GM23338 (cell line): Measurements from ENCODE around the gene MYH10. TPM values are rescaled to one million over a fixed set of nuclear protein-coding genes. Genes with fewer than 3 reads are reported as not detected.

Experiments used
- CREB1 ChIP-seq: fragments of 250-450 bp; sonication (Bioruptor Pico); IDR thresholded peaks from 2 replicates; pipeline ENCODE4 v1.5.0; 2020; ENCODE audit warnings: low read depth, mild to moderate bottlenecking, moderate library complexity
- ETS1 ChIP-seq: IDR thresholded peaks from 2 replicates; pipeline ENCODE4 v1.6.1; 2016; ENCODE audit warnings: antibody characterized with exemption
- EZH2phosphoT487 ChIP-seq: fragments of 200-600 bp; sonication (generic); IDR thresholded peaks from one replicate; pipeline ENCODE4 v1.8.1; 2018; ENCODE audit warnings: antibody characterized with exemption; ENCODE audit not compliant: unreplicated experiment
- JUNB ChIP-seq: IDR thresholded peaks from one replicate; pipeline ENCODE4 v1.6.1; 2016; ENCODE audit warnings: antibody characterized with exemption; ENCODE audit not compliant: unreplicated experiment
- NANOG ChIP-seq: IDR thresholded peaks from 2 replicates; pipeline ENCODE4 v1.6.1; 2016; ENCODE audit warnings: antibody characterized with exemption, borderline replicate concordance
- STAT1 ChIP-seq: IDR thresholded peaks from one replicate; pipeline ENCODE4 v1.6.1; 2016; ENCODE audit warnings: antibody characterized with exemption; ENCODE audit not compliant: unreplicated experiment
- ZNF114 ChIP-seq: fragments of 250-450 bp; sonication (Bioruptor Pico); IDR thresholded peaks from 2 replicates; pipeline ENCODE4 v1.5.0; 2020; ENCODE audit warnings: mild to moderate bottlenecking, moderate library complexity
- polyA plus RNA-seq: library from polyadenylated mRNA; unstranded; fragments of >200 nt; fragmentation: Nextera tagmentation; extraction: Ambion mirVana; gene quantifications from 2 replicates; pipeline ENCODE4 v1.2.1, GENCODE V29; 2016
- total RNA-seq: library from RNA; depleted of rRNA; stranded (reverse); fragments of >200 nt; shearing (Covaris generic); gene quantifications from 2 replicates; pipeline ENCODE4 v1.2.3, GENCODE V29; 2014
- TF ChIP-seq, protein P1 (sequence below): fragments of 250-450 bp; sonication (Bioruptor Pico); IDR thresholded peaks from 2 replicates; pipeline ENCODE4 v1.5.0; 2020; ENCODE audit warnings: mild to moderate bottlenecking, moderate library complexity

Gene MYH10
- total and polyA plus RNA-seq, 2 experiments from 2014 or later: 89.5 to 230 TPM

- TF ChIP-seq, protein P1, sequence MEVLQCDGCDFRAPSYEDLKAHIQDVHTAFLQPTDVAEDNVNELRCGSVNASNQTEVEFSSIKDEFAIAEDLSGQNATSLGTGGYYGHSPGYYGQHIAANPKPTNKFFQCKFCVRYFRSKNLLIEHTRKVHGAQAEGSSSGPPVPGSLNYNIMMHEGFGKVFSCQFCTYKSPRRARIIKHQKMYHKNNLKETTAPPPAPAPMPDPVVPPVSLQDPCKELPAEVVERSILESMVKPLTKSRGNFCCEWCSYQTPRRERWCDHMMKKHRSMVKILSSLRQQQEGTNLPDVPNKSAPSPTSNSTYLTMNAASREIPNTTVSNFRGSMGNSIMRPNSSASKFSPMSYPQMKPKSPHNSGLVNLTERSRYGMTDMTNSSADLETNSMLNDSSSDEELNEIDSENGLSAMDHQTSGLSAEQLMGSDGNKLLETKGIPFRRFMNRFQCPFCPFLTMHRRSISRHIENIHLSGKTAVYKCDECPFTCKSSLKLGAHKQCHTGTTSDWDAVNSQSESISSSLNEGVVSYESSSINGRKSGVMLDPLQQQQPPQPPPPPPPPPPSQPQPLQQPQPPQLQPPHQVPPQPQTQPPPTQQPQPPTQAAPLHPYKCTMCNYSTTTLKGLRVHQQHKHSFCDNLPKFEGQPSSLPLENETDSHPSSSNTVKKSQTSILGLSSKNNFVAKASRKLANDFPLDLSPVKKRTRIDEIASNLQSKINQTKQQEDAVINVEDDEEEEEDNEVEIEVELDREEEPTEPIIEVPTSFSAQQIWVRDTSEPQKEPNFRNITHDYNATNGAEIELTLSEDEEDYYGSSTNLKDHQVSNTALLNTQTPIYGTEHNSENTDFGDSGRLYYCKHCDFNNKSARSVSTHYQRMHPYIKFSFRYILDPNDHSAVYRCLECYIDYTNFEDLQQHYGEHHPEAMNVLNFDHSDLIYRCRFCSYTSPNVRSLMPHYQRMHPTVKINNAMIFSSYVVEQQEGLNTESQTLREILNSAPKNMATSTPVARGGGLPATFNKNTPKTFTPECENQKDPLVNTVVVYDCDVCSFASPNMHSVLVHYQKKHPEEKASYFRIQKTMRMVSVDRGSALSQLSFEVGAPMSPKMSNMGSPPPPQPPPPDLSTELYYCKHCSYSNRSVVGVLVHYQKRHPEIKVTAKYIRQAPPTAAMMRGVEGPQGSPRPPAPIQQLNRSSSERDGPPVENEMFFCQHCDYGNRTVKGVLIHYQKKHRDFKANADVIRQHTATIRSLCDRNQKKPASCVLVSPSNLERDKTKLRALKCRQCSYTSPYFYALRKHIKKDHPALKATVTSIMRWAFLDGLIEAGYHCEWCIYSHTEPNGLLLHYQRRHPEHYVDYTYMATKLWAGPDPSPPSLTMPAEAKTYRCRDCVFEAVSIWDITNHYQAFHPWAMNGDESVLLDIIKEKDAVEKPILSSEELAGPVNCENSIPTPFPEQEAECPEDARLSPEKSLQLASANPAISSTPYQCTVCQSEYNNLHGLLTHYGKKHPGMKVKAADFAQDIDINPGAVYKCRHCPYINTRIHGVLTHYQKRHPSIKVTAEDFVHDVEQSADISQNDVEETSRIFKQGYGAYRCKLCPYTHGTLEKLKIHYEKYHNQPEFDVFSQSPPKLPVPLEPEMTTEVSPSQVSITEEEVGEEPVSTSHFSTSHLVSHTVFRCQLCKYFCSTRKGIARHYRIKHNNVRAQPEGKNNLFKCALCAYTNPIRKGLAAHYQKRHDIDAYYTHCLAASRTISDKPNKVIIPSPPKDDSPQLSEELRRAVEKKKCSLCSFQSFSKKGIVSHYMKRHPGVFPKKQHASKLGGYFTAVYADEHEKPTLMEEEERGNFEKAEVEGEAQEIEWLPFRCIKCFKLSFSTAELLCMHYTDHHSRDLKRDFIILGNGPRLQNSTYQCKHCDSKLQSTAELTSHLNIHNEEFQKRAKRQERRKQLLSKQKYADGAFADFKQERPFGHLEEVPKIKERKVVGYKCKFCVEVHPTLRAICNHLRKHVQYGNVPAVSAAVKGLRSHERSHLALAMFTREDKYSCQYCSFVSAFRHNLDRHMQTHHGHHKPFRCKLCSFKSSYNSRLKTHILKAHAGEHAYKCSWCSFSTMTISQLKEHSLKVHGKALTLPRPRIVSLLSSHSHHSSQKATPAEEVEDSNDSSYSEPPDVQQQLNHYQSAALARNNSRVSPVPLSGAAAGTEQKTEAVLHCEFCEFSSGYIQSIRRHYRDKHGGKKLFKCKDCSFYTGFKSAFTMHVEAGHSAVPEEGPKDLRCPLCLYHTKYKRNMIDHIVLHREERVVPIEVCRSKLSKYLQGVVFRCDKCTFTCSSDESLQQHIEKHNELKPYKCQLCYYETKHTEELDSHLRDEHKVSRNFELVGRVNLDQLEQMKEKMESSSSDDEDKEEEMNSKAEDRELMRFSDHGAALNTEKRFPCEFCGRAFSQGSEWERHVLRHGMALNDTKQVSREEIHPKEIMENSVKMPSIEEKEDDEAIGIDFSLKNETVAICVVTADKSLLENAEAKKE (CRISPR knock-in tag): no peak
- TF ChIP-seq STAT1 (no peak), ZNF114 (no peak), CREB1 (CRISPR knock-in tag) (no peak), JUNB (no peak), EZH2phosphoT487 (no peak), NANOG (no peak), ETS1 (no peak)
These were observed 44.1 kb upstream of the MYH10 start (continued) for GRCh38 chr17:8674344-8675305.
